ENCODE results near the gene KLF16. TPM values are rescaled to one million over a fixed set of nuclear protein-coding genes. Genes with fewer than 3 reads are reported as not detected.
A peak's percentile ranks its signal among the peaks of the same experiment; 100 is the strongest.

KLF16 gene
- total RNA-seq, 2 experiments from 2014 or later, result 83.8 to 89.2 TPM

- ChIA-PET CTCF (interaction anchor here (0.6 to 1.9 kb wide), 11 partner anchors 11 to 280 kb away, joined by 3 to 13 read pairs (median 4); partner anchors contain the start of gene ATP8B3), POLR2A (interaction anchor here (0.5 to 1.9 kb wide), 4 partner anchors 11 to 992 kb away, joined by 3 to 5 read pairs (median 4); no protein-coding TSS in a partner anchor)
- H3K27me3 Mint-ChIP-seq, result no peaks in the 10 kb centered on the region
- H3K9me3 Mint-ChIP-seq, result no peaks in the 10 kb centered on the region
- H3K27ac Mint-ChIP-seq, result no peak overlapping the region
- H3K4me3 Mint-ChIP-seq, result no peak overlapping the region
- intact Hi-C loops (cut with DNase I, micrococcal nuclease), result loop anchor here in 1 of 2 experiments (1.0 to 10.0 kb wide), 3 partner anchors 38 to 282 kb away; no protein-coding TSS in a partner anchor
- no peak for TF ChIP-seq CTCF (IDR thresholded peaks at IDR 0.05)
- H3K27ac ChIP-seq (ENCODE audit: low read depth in 1 of 2, low read length in 2 of 2), result no peak overlapping the region
- H3K4me1 ChIP-seq (ENCODE audit: insufficient read depth, low read length), result peaks cover 10% of the 10 kb centered on the region
- ATAC-seq (ENCODE audit: poor library complexity) (peak; percentile 9), DNase-seq (peak in 1 of 14 experiments; percentile 46)
- H3K9me3 ChIP-seq (ENCODE audit: control insufficient read depth in 1 of 2, insufficient read depth in 1 of 2, low read length in 2 of 2), result no peaks in the 10 kb centered on the region
- H3K27me3 ChIP-seq (ENCODE audit: control insufficient read depth in 1 of 2, insufficient read depth in 2 of 2, low read length in 2 of 2), result no peaks in the 10 kb centered on the region
- no peak overlapping the region for H3K4me3 ChIP-seq (ENCODE audit: low read length)
- peaks cover 39% of the 10 kb centered on the region for H3K36me3 Mint-ChIP-seq (ENCODE audit: low read depth)
- H3K36me3 ChIP-seq (ENCODE audit: insufficient read depth, low read length), result peaks cover 69% of the 10 kb centered on the region
- peaks cover 4% of the 10 kb centered on the region for H3K4me1 Mint-ChIP-seq (ENCODE audit: low read depth)
Measured at GRCh38 chr19:1826557-1827521, 36.5 kb downstream of the KLF16 start.

GRCh38 chr19:1825909-1826556, 37.3 kb downstream of the KLF16 start:
- Mint-ChIP-seq H3K27me3 (no peaks in the 10 kb centered on the region), H3K9me3 (no peaks in the 10 kb centered on the region), H3K4me1 (ENCODE audit: low read depth) (peaks cover 4% of the 10 kb centered on the region), H3K36me3 (ENCODE audit: low read depth) (peaks cover 41% of the 10 kb centered on the region), H3K4me3 (peak overlapping the region; percentile 15), H3K27ac (peak overlapping the region; percentile 30)
- intact Hi-C loops (cut with DNase I, micrococcal nuclease), result loop anchor here in 1 of 2 experiments (1.0 to 10.0 kb wide), 3 partner anchors 37 to 281 kb away; no protein-coding TSS in a partner anchor
- Histone ChIP-seq H3K4me3 (ENCODE audit: low read length) (no peak overlapping the region), H3K4me1 (ENCODE audit: insufficient read depth, low read length) (peaks cover 10% of the 10 kb centered on the region), H3K27ac (ENCODE audit: low read depth in 1 of 2, low read length in 2 of 2) (no peak overlapping the region), H3K36me3 (ENCODE audit: insufficient read depth, low read length) (peaks cover 72% of the 10 kb centered on the region), H3K9me3 (ENCODE audit: control insufficient read depth in 1 of 2, insufficient read depth in 1 of 2, low read length in 2 of 2) (no peaks in the 10 kb centered on the region), H3K27me3 (ENCODE audit: control insufficient read depth in 1 of 2, insufficient read depth in 2 of 2, low read length in 2 of 2) (no peaks in the 10 kb centered on the region)
- TF ChIP-seq CTCF (IDR thresholded peaks at IDR 0.05), result peak; percentile 86
- DNase-seq (peak; percentile 69 to 88 (median 74)), ATAC-seq (ENCODE audit: poor library complexity) (peak; percentile 86)
- CTCF ChIA-PET, result interaction anchor here (0.6 to 1.9 kb wide), 14 partner anchors 12 to 280 kb away, joined by 3 to 13 read pairs (median 4); partner anchors contain the start of genes ATP8B3 and REXO1
- POLR2A ChIA-PET, result interaction anchor here (1.0 to 1.6 kb wide), 2 partner anchors 12 to 14 kb away, joined by 3 to 4 read pairs; no protein-coding TSS in a partner anchor

- Histone ChIP-seq H3K36me3 (ENCODE audit: insufficient read depth, low read length) (peaks cover 76% of the 10 kb centered on the region), H3K27me3 (ENCODE audit: control insufficient read depth in 1 of 2, insufficient read depth in 2 of 2, low read length in 2 of 2) (no peaks in the 10 kb centered on the region), H3K9me3 (ENCODE audit: control insufficient read depth in 1 of 2, insufficient read depth in 1 of 2, low read length in 2 of 2) (no peaks in the 10 kb centered on the region), H3K27ac (ENCODE audit: low read depth in 1 of 2, low read length in 2 of 2) (no peak overlapping the region), H3K4me3 (ENCODE audit: low read length) (no peak overlapping the region), H3K4me1 (ENCODE audit: insufficient read depth, low read length) (peaks cover 10% of the 10 kb centered on the region)
- Mint-ChIP-seq H3K36me3 (ENCODE audit: low read depth) (peaks cover 46% of the 10 kb centered on the region), H3K9me3 (no peaks in the 10 kb centered on the region), H3K27me3 (no peaks in the 10 kb centered on the region), H3K4me3 (no peak overlapping the region), H3K27ac (no peak overlapping the region), H3K4me1 (ENCODE audit: low read depth) (peaks cover 4% of the 10 kb centered on the region)
- intact Hi-C loops (cut with DNase I, micrococcal nuclease), result loop anchor here in 1 of 2 experiments (10.0 kb wide), 1 partner anchor 279 kb away; no protein-coding TSS in a partner anchor
- ChIA-PET CTCF (no interaction called here), POLR2A (no interaction called here)
- no peak for TF ChIP-seq CTCF (IDR thresholded peaks at IDR 0.05)
- DNase-seq, result no peak
- no peak for ATAC-seq (ENCODE audit: poor library complexity)
Measured at GRCh38 chr19:1824252-1824622, 39.1 kb downstream of the KLF16 start.
